HEK293 (cell line): ENCODE data around the gene BOC.

Experiments
- CTCF ChIA-PET: fragments of 350-600 bp; formaldehyde crosslinking; extraction: SDS; loops from one replicate; lab custom pipeline; 2021; ENCODE audit warnings: antibody characterized with exemption; lab: Yijun Ruan, JAX
- POLR2A ChIA-PET: fragments of 300-600 bp; formaldehyde crosslinking; extraction: SDS; loops from one replicate; lab custom pipeline; 2020; ENCODE audit warnings: antibody characterized with exemption, inconsistent platforms; lab: Yijun Ruan, JAX
- H3K27ac ChIP-seq: fragments of 200-500 bp; sonication (Bioruptor generic); 2 replicates; pipeline ENCODE4 v1.5.1; 2014; ENCODE audit warnings: low read depth, low read length, control low read depth, inconsistent platforms; ENCODE audit errors: extremely low read depth
- H3K36me3 ChIP-seq, 2 experiments: fragments of 200-500 bp in 1 of 2; sonication (Bioruptor generic) in 1 of 2; 1 replicate in 1 of 2; 2 replicates in 1 of 2; pipeline ENCODE4 v1.5.1; 2014 to 2017; ENCODE audit warnings: inconsistent platforms in 2 of 2, low read length in 2 of 2; ENCODE audit not compliant: control insufficient read depth in 2 of 2, insufficient read depth in 1 of 2
- H3K4me1 ChIP-seq: fragments of 200-500 bp; sonication (Bioruptor generic); 2 replicates; pipeline ENCODE4 v1.5.1; 2014; ENCODE audit warnings: mild to moderate bottlenecking, low read length, inconsistent platforms; ENCODE audit not compliant: control insufficient read depth, insufficient read depth
- H3K4me3 ChIP-seq: 2 replicates; pipeline ENCODE4 v1.5.1; 2011; ENCODE audit warnings: low read depth, mild to moderate bottlenecking, control low read depth, low read length, moderate library complexity
- H3K9me3 ChIP-seq: fragments of 200-500 bp; sonication (Bioruptor generic); 2 replicates; pipeline ENCODE4 v1.5.1; 2014; ENCODE audit warnings: low read depth, low read length, inconsistent platforms; ENCODE audit not compliant: control insufficient read depth, insufficient read depth
- GLIS2 ChIP-seq: fragments of 450-650 bp; formaldehyde crosslinking; IDR thresholded peaks from 2 replicates; pipeline ENCODE4 v1.5.1; 2016; ENCODE audit warnings: missing biosample characterization, missing genetic modification characterization
- PRDM2 ChIP-seq: fragments of 450-650 bp; formaldehyde crosslinking; IDR thresholded peaks from 2 replicates; pipeline ENCODE4 v1.5.1; 2016; ENCODE audit warnings: missing biosample characterization, missing genetic modification characterization, borderline replicate concordance
- YY1 ChIP-seq: fragments of 450-650 bp; formaldehyde crosslinking; IDR thresholded peaks from 2 replicates; pipeline ENCODE4 v1.5.1; 2018; ENCODE audit warnings: missing biosample characterization, missing genetic modification characterization
- ZBTB48 ChIP-seq: fragments of 450-650 bp; formaldehyde crosslinking; IDR thresholded peaks from 2 replicates; pipeline ENCODE4 v1.5.1; 2016; ENCODE audit warnings: missing biosample characterization, missing genetic modification characterization
- ZBTB8A ChIP-seq: fragments of 450-650 bp; formaldehyde crosslinking; IDR thresholded peaks from 2 replicates; pipeline ENCODE4 v1.5.1; 2016; ENCODE audit warnings: missing biosample characterization, missing genetic modification characterization
- ZFP69B ChIP-seq: fragments of 450-650 bp; formaldehyde crosslinking; IDR thresholded peaks from 2 replicates; pipeline ENCODE4 v1.5.1; 2016; ENCODE audit warnings: missing biosample characterization, missing genetic modification characterization
- ZNF174 ChIP-seq: fragments of 450-650 bp; formaldehyde crosslinking; IDR thresholded peaks from 2 replicates; pipeline ENCODE4 v1.5.0; 2017; ENCODE audit warnings: missing biosample characterization, mild to moderate bottlenecking, missing genetic modification characterization
- ZNF202 ChIP-seq: fragments of 450-650 bp; formaldehyde crosslinking; IDR thresholded peaks from 2 replicates; pipeline ENCODE4 v1.5.1; 2016; ENCODE audit warnings: missing biosample characterization, missing genetic modification characterization, borderline replicate concordance
- ZNF335 ChIP-seq: fragments of 450-650 bp; formaldehyde crosslinking; conservative IDR thresholded peaks from 2 replicates; pipeline ENCODE4 v1.5.1; 2016; ENCODE audit warnings: missing biosample characterization, missing genetic modification characterization
- ZNF350 ChIP-seq: fragments of 450-650 bp; formaldehyde crosslinking; IDR thresholded peaks from 2 replicates; pipeline ENCODE4 v1.5.0; 2017; ENCODE audit warnings: missing biosample characterization, mild to moderate bottlenecking, missing genetic modification characterization
- ZNF416 ChIP-seq: fragments of 450-650 bp; formaldehyde crosslinking; IDR thresholded peaks from 2 replicates; pipeline ENCODE4 v1.5.1; 2016; ENCODE audit warnings: missing biosample characterization, missing genetic modification characterization
- ZNF514 ChIP-seq: fragments of 450-650 bp; formaldehyde crosslinking; IDR thresholded peaks from 2 replicates; pipeline ENCODE4 v1.5.1; 2016; ENCODE audit warnings: missing biosample characterization, missing genetic modification characterization
- ZNF530 ChIP-seq: fragments of 450-650 bp; formaldehyde crosslinking; IDR thresholded peaks from 2 replicates; pipeline ENCODE4 v1.5.1; 2016; ENCODE audit warnings: low read depth, missing biosample characterization, missing genetic modification characterization
- ZNF558 ChIP-seq: fragments of 450-650 bp; formaldehyde crosslinking; IDR thresholded peaks from 2 replicates; pipeline ENCODE4 v1.5.1; 2016; ENCODE audit warnings: missing biosample characterization, missing genetic modification characterization
- ZNF580 ChIP-seq: fragments of 450-650 bp; formaldehyde crosslinking; IDR thresholded peaks from 2 replicates; pipeline ENCODE4 v1.5.1; 2016; ENCODE audit warnings: missing biosample characterization, missing genetic modification characterization
- ZNF664 ChIP-seq: fragments of 450-650 bp; formaldehyde crosslinking; IDR thresholded peaks from 2 replicates; pipeline ENCODE4 v1.5.1; 2016; ENCODE audit warnings: missing biosample characterization, missing genetic modification characterization
- ZNF707 ChIP-seq: fragments of 450-650 bp; formaldehyde crosslinking; IDR thresholded peaks from 2 replicates; pipeline ENCODE4 v1.5.1; 2016; ENCODE audit warnings: missing biosample characterization, missing genetic modification characterization
- ZNF791 ChIP-seq: fragments of 450-650 bp; formaldehyde crosslinking; IDR thresholded peaks from 2 replicates; pipeline ENCODE4 v1.5.1; 2016; ENCODE audit warnings: missing biosample characterization, missing genetic modification characterization
- ZSCAN30 ChIP-seq: fragments of 450-650 bp; IDR thresholded peaks from 2 replicates; pipeline ENCODE4 v1.5.1; 2018; ENCODE audit warnings: missing biosample characterization, mild to moderate bottlenecking, missing genetic modification characterization, moderate library complexity
- TF ChIP-seq, protein P1 (sequence below): fragments of 450-650 bp; formaldehyde crosslinking; IDR thresholded peaks from 2 replicates; pipeline ENCODE4; 2016; ENCODE audit warnings: missing biosample characterization, missing genetic modification characterization
- TF ChIP-seq, protein P2 (sequence below): fragments of 450-650 bp; IDR thresholded peaks from 2 replicates; pipeline ENCODE4 v1.5.1; 2018; ENCODE audit warnings: missing biosample characterization, missing genetic modification characterization

The BOC gene

GRCh38 chr3:113283306-113283705 lies 71.9 kb downstream of the BOC start:
- Histone ChIP-seq H3K4me1 (no peaks in the 10 kb centered on the region), H3K4me3 (no peak overlapping the region), H3K27ac (no peak overlapping the region), H3K36me3 (peaks cover 0 to 43% of the 10 kb centered on the region in 2 experiments; a peak in 1 of 3 replicates), H3K9me3 (no peaks in the 10 kb centered on the region)
- ChIA-PET CTCF (interaction anchor here (0.6 kb wide), 1 partner anchor 556 kb away, joined by 3 read pairs; no protein-coding TSS in a partner anchor), POLR2A (no interaction called here)
- TF ChIP-seq ZNF580 (no peak), ZNF664 (tag by site-specific recombination) (no peak), ZFP69B (tag by site-specific recombination) (no peak)
- TF ChIP-seq, protein P1, sequence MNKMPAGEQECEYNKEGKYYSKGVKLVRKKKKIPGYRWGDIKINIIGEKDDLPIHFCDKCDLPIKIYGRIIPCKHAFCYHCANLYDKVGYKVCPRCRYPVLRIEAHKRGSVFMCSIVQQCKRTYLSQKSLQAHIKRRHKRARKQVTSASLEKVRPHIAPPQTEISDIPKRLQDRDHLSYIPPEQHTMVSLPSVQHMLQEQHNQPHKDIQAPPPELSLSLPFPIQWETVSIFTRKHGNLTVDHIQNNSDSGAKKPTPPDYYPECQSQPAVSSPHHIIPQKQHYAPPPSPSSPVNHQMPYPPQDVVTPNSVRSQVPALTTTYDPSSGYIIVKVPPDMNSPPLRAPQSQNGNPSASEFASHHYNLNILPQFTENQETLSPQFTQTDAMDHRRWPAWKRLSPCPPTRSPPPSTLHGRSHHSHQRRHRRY (tag by site-specific recombination) = no peak
- TF ChIP-seq, protein P2, sequence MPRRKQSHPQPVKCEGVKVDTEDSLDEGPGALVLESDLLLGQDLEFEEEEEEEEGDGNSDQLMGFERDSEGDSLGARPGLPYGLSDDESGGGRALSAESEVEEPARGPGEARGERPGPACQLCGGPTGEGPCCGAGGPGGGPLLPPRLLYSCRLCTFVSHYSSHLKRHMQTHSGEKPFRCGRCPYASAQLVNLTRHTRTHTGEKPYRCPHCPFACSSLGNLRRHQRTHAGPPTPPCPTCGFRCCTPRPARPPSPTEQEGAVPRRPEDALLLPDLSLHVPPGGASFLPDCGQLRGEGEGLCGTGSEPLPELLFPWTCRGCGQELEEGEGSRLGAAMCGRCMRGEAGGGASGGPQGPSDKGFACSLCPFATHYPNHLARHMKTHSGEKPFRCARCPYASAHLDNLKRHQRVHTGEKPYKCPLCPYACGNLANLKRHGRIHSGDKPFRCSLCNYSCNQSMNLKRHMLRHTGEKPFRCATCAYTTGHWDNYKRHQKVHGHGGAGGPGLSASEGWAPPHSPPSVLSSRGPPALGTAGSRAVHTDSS (tag by site-specific recombination) = 0 out of 2 replicates have a peak, but pooled peaks have one; percentile 22
- TF ChIP-seq, all 188 proteins: peak for 1

- TF ChIP-seq ZBTB48 (tag by site-specific recombination) (no peak), ZNF514 (no peak), ZNF416 (tag by site-specific recombination) (no peak), ZNF558 (tag by site-specific recombination) (no peak), ZSCAN30 (tag by site-specific recombination) (no peak), ZNF350 (tag by site-specific recombination) (no peak), GLIS2 (tag by site-specific recombination) (no peak), ZNF791 (tag by site-specific recombination) (no peak), ZNF202 (tag by site-specific recombination) (no peak), ZBTB8A (tag by site-specific recombination) (no peak), PRDM2 (tag by site-specific recombination) (no peak), ZNF707 (no peak), ZNF530 (tag by site-specific recombination) (no peak), ZNF335 (tag by site-specific recombination) (no peak), YY1 (tag by site-specific recombination) (no peak), ZNF174 (tag by site-specific recombination) (no peak)
- Histone ChIP-seq H3K4me1 (no peaks in the 10 kb centered on the region), H3K4me3 (no peak overlapping the region), H3K27ac (no peak overlapping the region), H3K9me3 (no peaks in the 10 kb centered on the region), H3K36me3 (peaks cover 0 to 34% of the 10 kb centered on the region in 2 experiments; a peak in 1 of 3 replicates)
- ChIA-PET POLR2A (no interaction called here), CTCF (no interaction called here)
Measured at GRCh38 chr3:113284453-113285050, 73.2 kb downstream of the BOC start.
